ENCODE results near the gene TUT7. TPM values are rescaled to one million over a fixed set of nuclear protein-coding genes. Genes with fewer than 3 reads are reported as not detected.
"Not testable (repeated sequence)": the region's sequence is repeated elsewhere in the genome, so short reads cannot be mapped to it uniquely, and the experiment has no call there.

The TUT7 gene
- total RNA-seq, 1 experiment from 2014 or later = 37.4 TPM

GRCh38 chr9:86321373-86321772 lies 32.8 kb downstream of the TUT7 start:
- CTCF ChIA-PET = interaction anchor here (0.6 to 1.3 kb wide), 3 partner anchors 32 to 378 kb away, joined by 3 to 5 read pairs (median 3); no protein-coding TSS in a partner anchor

GRCh38 chr9:86318187-86318586 lies 36.0 kb downstream of the TUT7 start:
- H3K9me3 Mint-ChIP-seq (ENCODE audit: unreplicated experiment) = no peaks in the 10 kb centered on the region

More at GRCh38 chr9:86321373-86321772, 32.8 kb downstream of the TUT7 start:
- POLR2A ChIA-PET = interaction anchor here (0.5 to 1.9 kb wide), 6 partner anchors 9 to 85 kb away, joined by 3 to 8 read pairs (median 4); no protein-coding TSS in a partner anchor
- intact Hi-C loops (cut with micrococcal nuclease) = no loop called here
- peaks cover 100% of the 10 kb centered on the region for H3K36me3 Mint-ChIP-seq (ENCODE audit: insufficient read depth, unreplicated experiment)
- no TSS peak for BruUV-seq (replicated peaks)
- no peaks in the 10 kb centered on the region for H3K9me3 Mint-ChIP-seq (ENCODE audit: unreplicated experiment)
- peaks cover 11% of the 10 kb centered on the region for H3K4me1 Mint-ChIP-seq (ENCODE audit: insufficient read depth, unreplicated experiment)
- H3K4me3 Mint-ChIP-seq (ENCODE audit: unreplicated experiment) = no peak overlapping the region
- TF ChIP-seq CTCF (IDR thresholded peaks at IDR 0.05; ENCODE audit: unreplicated experiment) = no peak
- no peaks in the 10 kb centered on the region for H3K27me3 Mint-ChIP-seq (ENCODE audit: insufficient read depth, unreplicated experiment)
- H3K27ac Mint-ChIP-seq (ENCODE audit: low read depth, unreplicated experiment) = peak overlapping the region; percentile 51
- peak; percentile 65 for DNase-seq (ENCODE audit: unreplicated experiment)

DNA sequence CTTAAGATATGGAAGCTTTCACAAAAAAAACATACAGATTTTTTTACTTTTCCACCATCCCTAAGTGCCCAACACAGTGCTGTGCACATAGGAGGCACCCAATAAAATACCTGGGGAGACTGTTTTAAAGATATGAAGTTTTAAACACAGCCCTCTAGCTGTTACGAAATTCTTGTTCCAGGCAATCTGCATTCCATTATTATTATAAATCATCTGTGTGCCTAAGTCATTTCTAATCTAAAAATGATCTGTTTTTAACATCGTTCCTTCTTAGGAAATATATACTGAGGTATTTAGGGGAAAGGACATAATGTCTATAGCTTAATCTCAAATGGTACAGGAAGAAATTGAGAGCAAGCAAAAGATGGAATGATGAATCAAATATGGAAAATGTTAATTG lies 39.1 kb downstream of the TUT7 start:
- no peak for TF ChIP-seq CTCF (IDR thresholded peaks at IDR 0.05; ENCODE audit: unreplicated experiment)
- Mint-ChIP-seq H3K27me3 (ENCODE audit: insufficient read depth, unreplicated experiment) (no peaks in the 10 kb centered on the region), H3K27ac (ENCODE audit: low read depth, unreplicated experiment) (peak overlapping the region; percentile 7), H3K4me1 (ENCODE audit: insufficient read depth, unreplicated experiment) (peaks cover 7% of the 10 kb centered on the region), H3K36me3 (ENCODE audit: insufficient read depth, unreplicated experiment) (peaks cover 100% of the 10 kb centered on the region), H3K9me3 (ENCODE audit: unreplicated experiment) (no peaks in the 10 kb centered on the region), H3K4me3 (ENCODE audit: unreplicated experiment) (no peak overlapping the region)
- CTCF ChIA-PET = no interaction called here
- intact Hi-C loops (cut with micrococcal nuclease) = no loop called here
- DNase-seq (ENCODE audit: unreplicated experiment) = no peak
- no TSS peak for BruUV-seq (replicated peaks)
- POLR2A ChIA-PET = interaction anchor here (1.1 to 1.2 kb wide), 2 partner anchors 9 to 12 kb away, joined by 3 read pairs; no protein-coding TSS in a partner anchor

More at GRCh38 chr9:86318187-86318586, 36.0 kb downstream of the TUT7 start:
- intact Hi-C loops (cut with micrococcal nuclease) = no loop called here
- Mint-ChIP-seq H3K27ac (ENCODE audit: low read depth, unreplicated experiment) (no peak overlapping the region), H3K4me1 (ENCODE audit: insufficient read depth, unreplicated experiment) (peaks cover 13% of the 10 kb centered on the region), H3K36me3 (ENCODE audit: insufficient read depth, unreplicated experiment) (peaks cover 100% of the 10 kb centered on the region), H3K4me3 (ENCODE audit: unreplicated experiment) (no peak overlapping the region), H3K27me3 (ENCODE audit: insufficient read depth, unreplicated experiment) (no peaks in the 10 kb centered on the region)
- ChIA-PET POLR2A (interaction anchor here (1.3 kb wide), 1 partner anchor 39 kb away, joined by 3 read pairs; no protein-coding TSS in a partner anchor), CTCF (no interaction called here)
- no TSS peak for BruUV-seq (replicated peaks)
- TF ChIP-seq CTCF (IDR thresholded peaks at IDR 0.05; ENCODE audit: unreplicated experiment) = no peak
- no peak for DNase-seq (ENCODE audit: unreplicated experiment)

GRCh38 chr9:86312959-86313358 lies 41.3 kb downstream of the TUT7 start:
- intact Hi-C loops (cut with micrococcal nuclease); H3K27me3 Mint-ChIP-seq (ENCODE audit: insufficient read depth, unreplicated experiment); DNase-seq (ENCODE audit: unreplicated experiment); H3K9me3 Mint-ChIP-seq (ENCODE audit: unreplicated experiment); H3K4me3 Mint-ChIP-seq (ENCODE audit: unreplicated experiment); BruUV-seq (replicated peaks); POLR2A ChIA-PET; H3K4me1 Mint-ChIP-seq (ENCODE audit: insufficient read depth, unreplicated experiment): not testable (repeated sequence)
- peak overlapping the region; percentile 39 for H3K27ac Mint-ChIP-seq (ENCODE audit: low read depth, unreplicated experiment)
- CTCF ChIA-PET = interaction anchor here (0.6 kb wide), 1 partner anchor 100 kb away, joined by 4 read pairs; no protein-coding TSS in a partner anchor
- peaks cover 99% of the 10 kb centered on the region for H3K36me3 Mint-ChIP-seq (ENCODE audit: insufficient read depth, unreplicated experiment)

All from MCF 10A (cell line).